ENCODE data around the gene MGAT4B.

DNA sequence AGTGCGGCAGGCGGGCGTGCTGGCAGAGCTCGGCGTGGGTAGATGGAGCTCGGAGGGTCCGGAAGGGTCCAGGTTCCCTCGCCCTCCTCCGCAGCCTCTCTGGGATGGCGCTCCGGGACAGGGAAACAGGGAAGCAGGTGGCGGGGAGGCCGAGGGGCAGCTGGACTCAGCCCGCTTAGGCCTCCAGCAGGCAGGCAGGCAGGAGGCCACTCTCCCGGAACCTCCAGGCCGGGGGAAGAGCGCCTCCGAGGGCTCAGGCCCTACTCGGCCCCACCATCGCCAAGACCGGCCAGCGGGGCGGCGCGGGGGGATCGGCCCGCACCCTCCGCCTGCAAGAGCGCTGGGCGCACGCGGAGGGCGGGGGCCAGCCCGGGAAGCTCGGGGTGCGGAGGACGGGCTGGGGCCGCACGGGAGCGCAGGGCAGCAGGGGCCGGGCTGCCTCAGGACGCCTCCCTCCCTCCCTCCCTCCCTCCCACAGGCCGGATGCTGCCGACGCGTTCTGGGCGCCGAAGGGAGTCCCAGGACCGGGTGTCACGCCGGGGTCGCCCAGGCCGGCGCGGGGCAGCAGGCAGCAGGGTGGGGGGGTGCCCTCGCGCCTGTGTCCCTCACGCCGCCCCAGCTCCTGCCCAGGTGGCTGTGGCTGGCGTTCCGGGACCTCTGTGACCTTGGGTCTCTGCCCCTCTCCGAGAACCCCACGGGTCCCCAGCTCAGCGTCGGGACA lies 977 bp downstream of the MGAT4B start:
- TF ChIP-seq, protein P1, sequence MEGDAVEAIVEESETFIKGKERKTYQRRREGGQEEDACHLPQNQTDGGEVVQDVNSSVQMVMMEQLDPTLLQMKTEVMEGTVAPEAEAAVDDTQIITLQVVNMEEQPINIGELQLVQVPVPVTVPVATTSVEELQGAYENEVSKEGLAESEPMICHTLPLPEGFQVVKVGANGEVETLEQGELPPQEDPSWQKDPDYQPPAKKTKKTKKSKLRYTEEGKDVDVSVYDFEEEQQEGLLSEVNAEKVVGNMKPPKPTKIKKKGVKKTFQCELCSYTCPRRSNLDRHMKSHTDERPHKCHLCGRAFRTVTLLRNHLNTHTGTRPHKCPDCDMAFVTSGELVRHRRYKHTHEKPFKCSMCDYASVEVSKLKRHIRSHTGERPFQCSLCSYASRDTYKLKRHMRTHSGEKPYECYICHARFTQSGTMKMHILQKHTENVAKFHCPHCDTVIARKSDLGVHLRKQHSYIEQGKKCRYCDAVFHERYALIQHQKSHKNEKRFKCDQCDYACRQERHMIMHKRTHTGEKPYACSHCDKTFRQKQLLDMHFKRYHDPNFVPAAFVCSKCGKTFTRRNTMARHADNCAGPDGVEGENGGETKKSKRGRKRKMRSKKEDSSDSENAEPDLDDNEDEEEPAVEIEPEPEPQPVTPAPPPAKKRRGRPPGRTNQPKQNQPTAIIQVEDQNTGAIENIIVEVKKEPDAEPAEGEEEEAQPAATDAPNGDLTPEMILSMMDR (IDR thresholded peaks at IDR 0.05), result peak in 1 of 6 experiments; percentile 1
- TF ChIP-seq POLR2A (IDR thresholded peaks at IDR 0.05), result peak in 1 of 2 donors; percentile 32
